Ishikawa (cell line): ENCODE data around the gene RMI2.

Experiments used
- CEBPB ChIP-seq: IDR thresholded peaks from 2 replicates; pipeline ENCODE4 v1.6.1; 2012
- CREB1 ChIP-seq: IDR thresholded peaks from 2 replicates; pipeline ENCODE4 v1.6.1; 2012; ENCODE audit warnings: low read depth
- EP300 ChIP-seq: IDR thresholded peaks from 2 replicates; pipeline ENCODE4 v1.6.1; 2012; ENCODE audit warnings: borderline replicate concordance
- FOXM1 ChIP-seq: IDR thresholded peaks from 2 replicates; pipeline ENCODE4 v1.6.1; 2012; ENCODE audit warnings: low read depth, borderline replicate concordance
- TAF1 ChIP-seq: IDR thresholded peaks from 2 replicates; pipeline ENCODE4 v1.6.1; 2012; ENCODE audit warnings: low read depth, mild to moderate bottlenecking
- TCF12 ChIP-seq: IDR thresholded peaks from 2 replicates; pipeline ENCODE4 v1.6.1; 2012; ENCODE audit warnings: low read depth
- TEAD4 ChIP-seq: IDR thresholded peaks from 2 replicates; pipeline ENCODE4 v1.6.1; 2012
- YY1 ChIP-seq: IDR thresholded peaks from 2 replicates; pipeline ENCODE4 v1.6.1; 2012; ENCODE audit warnings: low read depth
- ZBTB7A ChIP-seq: IDR thresholded peaks from 2 replicates; pipeline ENCODE4 v1.6.1; 2012; ENCODE audit warnings: low read depth
- TF ChIP-seq, protein P1 (sequence below): IDR thresholded peaks from 2 replicates; pipeline ENCODE4 v1.6.1; 2012
- TF ChIP-seq, protein P2 (sequence below): IDR thresholded peaks from 2 replicates; pipeline ENCODE4 v1.6.1; 2012; ENCODE audit warnings: low read depth, mild to moderate bottlenecking

DNA sequence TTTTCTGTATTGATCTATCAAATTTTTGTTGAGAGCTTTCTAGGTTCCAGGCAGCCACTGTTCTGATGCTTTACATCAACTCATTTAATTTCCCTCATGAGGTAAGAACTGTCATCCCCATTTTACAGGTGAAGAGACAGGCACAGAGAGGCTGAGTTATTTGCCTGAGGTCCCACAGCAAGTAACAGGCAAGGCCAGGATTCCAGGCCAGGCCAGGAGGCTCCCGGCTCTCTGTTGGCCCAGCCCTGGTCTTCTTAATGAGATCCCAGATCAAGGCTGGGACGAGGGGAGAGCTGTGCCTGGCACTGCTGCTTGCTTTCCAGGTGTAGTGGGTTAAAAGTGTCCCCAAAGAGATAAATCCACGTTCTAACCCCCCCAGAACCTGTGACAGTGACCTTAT is 22.4 kb upstream of the RMI2 start:
- no peak for TF ChIP-seq FOXM1
- no peak for TF ChIP-seq TAF1
- TF ChIP-seq EP300: no peak
- TF ChIP-seq, protein P1, sequence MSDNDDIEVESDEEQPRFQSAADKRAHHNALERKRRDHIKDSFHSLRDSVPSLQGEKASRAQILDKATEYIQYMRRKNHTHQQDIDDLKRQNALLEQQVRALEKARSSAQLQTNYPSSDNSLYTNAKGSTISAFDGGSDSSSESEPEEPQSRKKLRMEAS: no peak
- TF ChIP-seq CREB1: no peak
- no peak for TF ChIP-seq TEAD4
- no peak for TF ChIP-seq CEBPB
- no peak for TF ChIP-seq YY1
- TF ChIP-seq ZBTB7A: no peak
- TF ChIP-seq TCF12: no peak
- TF ChIP-seq, protein P2, sequence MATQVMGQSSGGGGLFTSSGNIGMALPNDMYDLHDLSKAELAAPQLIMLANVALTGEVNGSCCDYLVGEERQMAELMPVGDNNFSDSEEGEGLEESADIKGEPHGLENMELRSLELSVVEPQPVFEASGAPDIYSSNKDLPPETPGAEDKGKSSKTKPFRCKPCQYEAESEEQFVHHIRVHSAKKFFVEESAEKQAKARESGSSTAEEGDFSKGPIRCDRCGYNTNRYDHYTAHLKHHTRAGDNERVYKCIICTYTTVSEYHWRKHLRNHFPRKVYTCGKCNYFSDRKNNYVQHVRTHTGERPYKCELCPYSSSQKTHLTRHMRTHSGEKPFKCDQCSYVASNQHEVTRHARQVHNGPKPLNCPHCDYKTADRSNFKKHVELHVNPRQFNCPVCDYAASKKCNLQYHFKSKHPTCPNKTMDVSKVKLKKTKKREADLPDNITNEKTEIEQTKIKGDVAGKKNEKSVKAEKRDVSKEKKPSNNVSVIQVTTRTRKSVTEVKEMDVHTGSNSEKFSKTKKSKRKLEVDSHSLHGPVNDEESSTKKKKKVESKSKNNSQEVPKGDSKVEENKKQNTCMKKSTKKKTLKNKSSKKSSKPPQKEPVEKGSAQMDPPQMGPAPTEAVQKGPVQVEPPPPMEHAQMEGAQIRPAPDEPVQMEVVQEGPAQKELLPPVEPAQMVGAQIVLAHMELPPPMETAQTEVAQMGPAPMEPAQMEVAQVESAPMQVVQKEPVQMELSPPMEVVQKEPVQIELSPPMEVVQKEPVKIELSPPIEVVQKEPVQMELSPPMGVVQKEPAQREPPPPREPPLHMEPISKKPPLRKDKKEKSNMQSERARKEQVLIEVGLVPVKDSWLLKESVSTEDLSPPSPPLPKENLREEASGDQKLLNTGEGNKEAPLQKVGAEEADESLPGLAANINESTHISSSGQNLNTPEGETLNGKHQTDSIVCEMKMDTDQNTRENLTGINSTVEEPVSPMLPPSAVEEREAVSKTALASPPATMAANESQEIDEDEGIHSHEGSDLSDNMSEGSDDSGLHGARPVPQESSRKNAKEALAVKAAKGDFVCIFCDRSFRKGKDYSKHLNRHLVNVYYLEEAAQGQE: no peak
